B cell (primary cell): ENCODE data around the gene PRDX3. TPM values are rescaled to one million over a fixed set of nuclear protein-coding genes. Genes with fewer than 3 reads are reported as not detected.

Experiments
- ATAC-seq: fragments of 200-7000 bp; cut with Tn5 transposase; one replicate; pipeline ENCODE4 v1.10.0; 2021; ENCODE audit warnings: low read depth, mild to moderate bottlenecking, moderate number of reproducible peaks, moderate library complexity
- CTCF ChIA-PET: fragments of 350-600 bp; sonication (Branson Sonifier 250); formaldehyde crosslinking; loops from one replicate; lab custom pipeline; 2021; ENCODE audit warnings: antibody characterized with exemption, inconsistent platforms; lab: Charles Lee
- POLR2A ChIA-PET: fragments of 350-600 bp; sonication (Branson Sonifier 250); formaldehyde crosslinking; loops from one replicate; lab custom pipeline; 2021; ENCODE audit warnings: antibody characterized with exemption; lab: Charles Lee
- DNase-seq: peaks from one replicate; pipeline ENCODE4 v3.0.0; 2013
- H2AFZ ChIP-seq: 2 replicates; pipeline ENCODE4 v1.6.1; 2012; ENCODE audit warnings: mild to moderate bottlenecking, low read depth, low read length; ENCODE audit not compliant: insufficient read depth, poor library complexity, severe bottlenecking
- H3K27ac ChIP-seq, 2 donors: 1 replicate in 1 of 2; 2 replicates in 1 of 2; pipeline ENCODE4 v1.5.1; 2012 to 2013; ENCODE audit warnings: low read length in 2 of 2, mild to moderate bottlenecking in 2 of 2, moderate library complexity in 1 of 2
- H3K27me3 ChIP-seq, 4 experiments: fragments of 200-600 bp in 1 of 4; sonication (generic) in 1 of 4; replicated peaks in 1 of 4; 1 replicate in 2 of 4; 2 replicates in 2 of 4; pipeline versions ENCODE4 v1.6.1 to v1.7.0; 2013 to 2016; ENCODE audit warnings: low read length in 3 of 4, mild to moderate bottlenecking in 2 of 4, mixed read lengths in 1 of 4, moderate library complexity in 1 of 4; ENCODE audit not compliant: insufficient read depth in 4 of 4, control insufficient read depth in 3 of 4; ENCODE audit errors: control extremely low read depth in 1 of 4
- H3K36me3 ChIP-seq, 2 experiments: replicated peaks in 1 of 2; 1 replicate in 1 of 2; 2 replicates in 1 of 2; pipeline versions ENCODE4 v1.6.1 to v1.7.1; 2013; ENCODE audit warnings: low read length in 1 of 2; ENCODE audit not compliant: insufficient read depth in 2 of 2, control insufficient read depth in 1 of 2; ENCODE audit errors: control extremely low read depth in 1 of 2, extremely low read depth in 1 of 2
- H3K4me1 ChIP-seq, 2 donors: fragments of 200-600 bp in 1 of 2; sonication (generic) in 1 of 2; 1 replicate in 1 of 2; 2 replicates in 1 of 2; pipeline versions ENCODE4 v1.5.1 to v1.6.1; 2013 to 2017; ENCODE audit warnings: low read length in 2 of 2; ENCODE audit not compliant: control insufficient read depth in 2 of 2, insufficient read depth in 2 of 2
- H3K4me2 ChIP-seq: replicated peaks from 2 replicates; pipeline ENCODE3; 2012; ENCODE audit warnings: mild to moderate bottlenecking, low read depth, low read length; ENCODE audit not compliant: poor library complexity, severe bottlenecking
- H3K4me3 ChIP-seq, 5 experiments: fragments of 200-600 bp in 1 of 5; sonication (generic) in 1 of 5; 1 replicate in 3 of 5; 2 replicates in 2 of 5; pipeline versions ENCODE4 v1.5.1 to v1.7.0; 2011 to 2016; ENCODE audit warnings: low read length in 4 of 5, mild to moderate bottlenecking in 4 of 5, low read depth in 2 of 5, control low read depth in 1 of 5, moderate library complexity in 1 of 5; ENCODE audit not compliant: insufficient read depth in 1 of 5; ENCODE audit errors: control extremely low read depth in 1 of 5, extremely low read depth in 1 of 5
- H3K79me2 ChIP-seq: fragments of 200-600 bp; sonication (generic); one replicate; pipeline ENCODE4 v1.6.0; 2016; ENCODE audit warnings: low read length; ENCODE audit not compliant: control insufficient read depth, insufficient read depth
- H3K9ac ChIP-seq: fragments of 200-600 bp; sonication (generic); 2 replicates; pipeline ENCODE4 v1.6.1; 2017; ENCODE audit warnings: mild to moderate bottlenecking, low read length, moderate library complexity
- H3K9me3 ChIP-seq, 3 donors: one replicate each; pipeline versions ENCODE4 v1.6.1 to v1.7.1; 2013; ENCODE audit warnings: low read length in 2 of 3; ENCODE audit not compliant: control insufficient read depth in 2 of 3, insufficient read depth in 1 of 3; ENCODE audit errors: control extremely low read depth in 1 of 3
- H4K20me1 ChIP-seq: 2 replicates; pipeline ENCODE4 v1.6.0; 2012; ENCODE audit warnings: mild to moderate bottlenecking, low read length; ENCODE audit not compliant: insufficient read depth, control insufficient read depth, poor library complexity, severe bottlenecking
- H3K27ac Mint-ChIP-seq: one replicate; pipeline ENCODE4 v1.8.0; 2021; ENCODE audit warnings: mixed read lengths
- H3K27me3 Mint-ChIP-seq: one replicate; pipeline ENCODE4 v1.8.0; 2021; ENCODE audit warnings: mixed read lengths
- H3K4me1 Mint-ChIP-seq: one replicate; pipeline ENCODE4 v1.8.0; 2021; ENCODE audit warnings: mixed read lengths
- H3K4me3 Mint-ChIP-seq: one replicate; pipeline ENCODE4 v1.8.0; 2021; ENCODE audit warnings: mixed read lengths
- H3K9me3 Mint-ChIP-seq: one replicate; pipeline ENCODE4 v1.8.0; 2022; ENCODE audit warnings: mixed read lengths; ENCODE audit not compliant: insufficient read depth
- CTCF ChIP-seq: fragments of 200-600 bp; IDR thresholded peaks from one replicate; pipeline ENCODE4 v1.8.0; 2022; ENCODE audit warnings: antibody characterized with exemption, mild to moderate bottlenecking
- EZH2 ChIP-seq: IDR thresholded peaks from 2 replicates; pipeline ENCODE4 v1.6.1; 2012; ENCODE audit warnings: borderline replicate concordance, low read depth, mild to moderate bottlenecking, moderate library complexity, low read length; ENCODE audit not compliant: insufficient read depth, poor library complexity, severe bottlenecking
- WGBS: methylation state at CpG from one replicate; pipeline ENCODE4 v1.1.5; 2013; ENCODE audit warnings: missing lambda C conversion rate; ENCODE audit not compliant: insufficient coverage; 5-methylcytosine and 5-hydroxymethylcytosine counted together
- intact Hi-C: fragments of 100-400 bp; cut with micrococcal nuclease; formaldehyde crosslinking; loops from one replicate; pipeline ENCODE4 v1.10.0; 2022
- polyA plus RNA-seq: library from polyadenylated mRNA; depleted of rRNA; stranded (reverse); fragments of >200 nt; gene quantifications from 2 replicates; pipeline ENCODE4 v1.2.3, GENCODE V29; 2012
- total RNA-seq, 2 donors: library from RNA; stranded (reverse); fragments of 120-200 nt in 1 of 2; gene quantifications; 1 replicate in 1 of 2; 2 replicates in 1 of 2; pipeline versions ENCODE4 v1.2.3 to v1.2.4, GENCODE V29; 2013 to 2022

Gene PRDX3
- total and polyA plus RNA-seq, 2 donors (not counting 1 experiment from before 2014, with no cell fraction given) = 18.0 to 36.3 TPM

- Mint-ChIP-seq H3K4me3 (no peak overlapping the region), H3K27ac (peak overlapping the region; percentile 23), H3K27me3 (no peaks in the 10 kb centered on the region), H3K4me1 (peaks cover 4% of the 10 kb centered on the region), H3K9me3 (no peaks in the 10 kb centered on the region)
- no peaks in the 10 kb centered on the region for H4K20me1 ChIP-seq
- CTCF ChIA-PET = interaction anchor here (1.0 to 1.6 kb wide), 6 partner anchors 60 to 404 kb away, joined by 3 to 6 read pairs (median 4); no protein-coding TSS in a partner anchor
- no peaks in the 10 kb centered on the region for H3K4me1 ChIP-seq
- no peaks in the 10 kb centered on the region for H3K79me2 ChIP-seq
- ATAC-seq = peak; percentile 68
- POLR2A ChIA-PET = interaction anchor here (0.5 kb wide), 1 partner anchor 439 kb away, joined by 5 read pairs; no protein-coding TSS in a partner anchor
- no peak overlapping the region for H3K4me3 ChIP-seq
- H3K9ac ChIP-seq = no peak overlapping the region
- H3K27ac ChIP-seq = no peak overlapping the region
- no peak overlapping the region for H3K4me2 ChIP-seq
- no peak overlapping the region for H2AFZ ChIP-seq
- no peaks in the 10 kb centered on the region for H3K27me3 ChIP-seq
- no peaks in the 10 kb centered on the region for H3K9me3 ChIP-seq
- TF ChIP-seq EZH2 (no peak), CTCF (peak; percentile 46)
- H3K36me3 ChIP-seq = peaks cover 0 to 2% of the 10 kb centered on the region in 2 experiments
- 93% methylated on average over 13 of the region's 13 CpGs for WGBS
- peak; percentile 46 for DNase-seq
- intact Hi-C loops = loop anchor here (2.0 kb wide), 1 partner anchor 403 kb away; the partner anchor contains the start of gene RGS10
Observed at GRCh38 chr10:119139464-119140067, 39.0 kb downstream of the PRDX3 start.
